Suprapubic skin (tissue), 3 donors: ENCODE measurements around the gene ZNF778.

Experiments
- POLR2AphosphoS5 ChIP-seq, 3 donors: sonication (generic); formaldehyde crosslinking; IDR thresholded peaks; one replicate each; pipeline ENCODE4 v1.6.1; 2017; ENCODE audit warnings: antibody characterized with exemption in 3 of 3
- TF ChIP-seq, protein P1 (sequence below), 2 donors: fragments of 200-600 bp in 1 of 2; fragments of 450-650 bp in 1 of 2; sonication (generic) in 1 of 2; IDR thresholded peaks; one replicate each; pipeline ENCODE4 v1.5.1; 2016 to 2019; ENCODE audit warnings: antibody characterized with exemption in 2 of 2, mild to moderate bottlenecking in 1 of 2, moderate library complexity in 1 of 2

DNA sequence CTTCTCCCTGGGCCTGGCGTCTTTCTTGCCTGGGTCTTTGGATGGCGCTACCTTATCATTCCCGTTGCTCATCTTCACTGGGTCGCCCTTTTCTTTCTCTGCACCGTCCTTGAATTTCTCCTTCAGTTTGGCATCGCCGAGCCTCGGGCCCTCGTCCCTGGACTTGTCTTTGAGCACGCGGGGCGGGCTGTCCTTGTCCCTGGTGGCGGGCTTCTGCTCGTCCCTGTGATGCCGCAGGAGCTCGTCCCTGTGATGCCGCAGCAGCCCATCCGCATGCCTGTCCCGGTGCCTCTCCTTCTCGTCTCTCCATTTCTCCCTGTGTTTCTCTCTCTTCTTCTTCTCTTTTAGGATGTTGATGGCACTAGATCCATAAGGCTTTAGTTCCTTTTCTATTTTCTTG lies 64.3 kb downstream of the ZNF778 start:
- TF ChIP-seq, protein P1, sequence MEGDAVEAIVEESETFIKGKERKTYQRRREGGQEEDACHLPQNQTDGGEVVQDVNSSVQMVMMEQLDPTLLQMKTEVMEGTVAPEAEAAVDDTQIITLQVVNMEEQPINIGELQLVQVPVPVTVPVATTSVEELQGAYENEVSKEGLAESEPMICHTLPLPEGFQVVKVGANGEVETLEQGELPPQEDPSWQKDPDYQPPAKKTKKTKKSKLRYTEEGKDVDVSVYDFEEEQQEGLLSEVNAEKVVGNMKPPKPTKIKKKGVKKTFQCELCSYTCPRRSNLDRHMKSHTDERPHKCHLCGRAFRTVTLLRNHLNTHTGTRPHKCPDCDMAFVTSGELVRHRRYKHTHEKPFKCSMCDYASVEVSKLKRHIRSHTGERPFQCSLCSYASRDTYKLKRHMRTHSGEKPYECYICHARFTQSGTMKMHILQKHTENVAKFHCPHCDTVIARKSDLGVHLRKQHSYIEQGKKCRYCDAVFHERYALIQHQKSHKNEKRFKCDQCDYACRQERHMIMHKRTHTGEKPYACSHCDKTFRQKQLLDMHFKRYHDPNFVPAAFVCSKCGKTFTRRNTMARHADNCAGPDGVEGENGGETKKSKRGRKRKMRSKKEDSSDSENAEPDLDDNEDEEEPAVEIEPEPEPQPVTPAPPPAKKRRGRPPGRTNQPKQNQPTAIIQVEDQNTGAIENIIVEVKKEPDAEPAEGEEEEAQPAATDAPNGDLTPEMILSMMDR (IDR thresholded peaks at IDR 0.05): no peak
- TF ChIP-seq POLR2AphosphoS5 (IDR thresholded peaks at IDR 0.05): no peak
